ENCODE data around the gene ACAP3. TPM values are rescaled to one million over a fixed set of nuclear protein-coding genes. Genes with fewer than 3 reads are reported as not detected.

ACAP3 gene
- total and polyA plus RNA-seq, 4 donors: 18.7 to 62.8 (median 37.8) TPM

- no peaks in the 10 kb centered on the region for H3K27me3 ChIP-seq (ENCODE audit: control insufficient read depth in 3 of 3, insufficient read depth in 3 of 3, low read length in 2 of 3)
- no peak overlapping the region for H3K4me3 ChIP-seq
- H3K27ac ChIP-seq (ENCODE audit: low read depth in 1 of 2, low read length in 1 of 2): no peak overlapping the region
- no peak overlapping the region for H3K9ac ChIP-seq (ENCODE audit: insufficient read depth in 1 of 2, low read length in 2 of 2)
- ATAC-seq (ENCODE audit: insufficient read depth, low FRiP score) (no peak), DNase-seq (no peak)
- TF ChIP-seq CTCF (IDR thresholded peaks at IDR 0.05; ENCODE audit: control extremely low read depth, extremely low read depth): no peak
- 90 to 92% methylated on average over 10 to 14 of the region's 14 CpGs for WGBS, 2 donors
- H3K36me3 ChIP-seq (ENCODE audit: control insufficient read depth in 4 of 4, insufficient read depth in 4 of 4, low read length in 4 of 4): peaks cover 0 to 29% (median 6%) of the 10 kb centered on the region in 4 donors
- peaks cover 0 to 23% (median 8%) of the 10 kb centered on the region in 5 donors for H3K4me1 ChIP-seq (ENCODE audit: control insufficient read depth in 5 of 5, insufficient read depth in 5 of 5, low read length in 5 of 5)
- no peaks in the 10 kb centered on the region for H3K9me3 ChIP-seq (ENCODE audit: control insufficient read depth in 4 of 4, insufficient read depth in 3 of 4, low read length in 3 of 4)
Observed at GRCh38 chr1:1322418-1322817, 14.7 kb upstream of the ACAP3 start.

- Histone ChIP-seq H3K9ac (ENCODE audit: insufficient read depth in 1 of 2, low read length in 2 of 2) (no peak overlapping the region), H3K27ac (ENCODE audit: low read depth in 1 of 2, low read length in 1 of 2) (no peak overlapping the region), H3K36me3 (ENCODE audit: control insufficient read depth in 4 of 4, insufficient read depth in 4 of 4, low read length in 4 of 4) (peaks cover 0 to 27% (median 6%) of the 10 kb centered on the region in 4 donors), H3K4me3 (no peak overlapping the region), H3K4me1 (ENCODE audit: control insufficient read depth in 5 of 5, insufficient read depth in 5 of 5, low read length in 5 of 5) (peaks cover 0 to 19% (median 8%) of the 10 kb centered on the region in 5 donors), H3K27me3 (ENCODE audit: control insufficient read depth in 3 of 3, insufficient read depth in 3 of 3, low read length in 2 of 3) (no peaks in the 10 kb centered on the region), H3K9me3 (ENCODE audit: control insufficient read depth in 4 of 4, insufficient read depth in 3 of 4, low read length in 3 of 4) (no peaks in the 10 kb centered on the region)
- 85 to 92% methylated on average over 8 of the region's 8 CpGs for WGBS, 2 donors
- DNase-seq: no peak
- no peak for ATAC-seq (ENCODE audit: insufficient read depth, low FRiP score)
- TF ChIP-seq CTCF (IDR thresholded peaks at IDR 0.05; ENCODE audit: control extremely low read depth, extremely low read depth): no peak
Observed at GRCh38 chr1:1321477-1321876, 13.7 kb upstream of the ACAP3 start.

- DNase-seq: no peak
- Histone ChIP-seq H3K4me3 (no peak overlapping the region), H3K36me3 (ENCODE audit: control insufficient read depth in 4 of 4, insufficient read depth in 4 of 4, low read length in 4 of 4) (peaks cover 0 to 30% (median 8%) of the 10 kb centered on the region in 4 donors), H3K9ac (ENCODE audit: insufficient read depth in 1 of 2, low read length in 2 of 2) (no peak overlapping the region), H3K27me3 (ENCODE audit: control insufficient read depth in 3 of 3, insufficient read depth in 3 of 3, low read length in 2 of 3) (no peaks in the 10 kb centered on the region), H3K4me1 (ENCODE audit: control insufficient read depth in 5 of 5, insufficient read depth in 5 of 5, low read length in 5 of 5) (peaks cover 0 to 17% (median 7%) of the 10 kb centered on the region in 5 donors), H3K9me3 (ENCODE audit: control insufficient read depth in 4 of 4, insufficient read depth in 3 of 4, low read length in 3 of 4) (no peaks in the 10 kb centered on the region), H3K27ac (ENCODE audit: low read depth in 1 of 2, low read length in 1 of 2) (peak overlapping the region in 1 of 2 donors; percentile 37)
- 82 to 89% methylated on average over 21 to 23 of the region's 23 CpGs for WGBS, 2 donors
- no peak for TF ChIP-seq CTCF (IDR thresholded peaks at IDR 0.05; ENCODE audit: control extremely low read depth, extremely low read depth)
- no peak for ATAC-seq (ENCODE audit: insufficient read depth, low FRiP score)
Observed at GRCh38 chr1:1320666-1321448, 13.1 kb upstream of the ACAP3 start.

All from lung (tissue), 12 donors.